Measurements from ENCODE around the gene ARHGAP33. TPM values are rescaled to one million over a fixed set of nuclear protein-coding genes. Genes with fewer than 3 reads are reported as not detected.

The ARHGAP33 gene
- total RNA-seq, 2 donors from 2014 or later: 6.0 to 25.0 TPM

- Histone ChIP-seq H3K9me3 (no peaks in the 10 kb centered on the region), H3K4me3 (no peak overlapping the region), H3K36me3 (no peaks in the 10 kb centered on the region), H3K9ac (ENCODE audit: low read depth in 2 of 2, low read length in 2 of 2) (no peak overlapping the region), H3K27ac (no peak overlapping the region), H3K27me3 (no peaks in the 10 kb centered on the region), H3K4me1 (no peaks in the 10 kb centered on the region)
- no peak for DNase-seq
- intact Hi-C loops (cut with DNase I): no loop called here
- TF ChIP-seq, protein P1, sequence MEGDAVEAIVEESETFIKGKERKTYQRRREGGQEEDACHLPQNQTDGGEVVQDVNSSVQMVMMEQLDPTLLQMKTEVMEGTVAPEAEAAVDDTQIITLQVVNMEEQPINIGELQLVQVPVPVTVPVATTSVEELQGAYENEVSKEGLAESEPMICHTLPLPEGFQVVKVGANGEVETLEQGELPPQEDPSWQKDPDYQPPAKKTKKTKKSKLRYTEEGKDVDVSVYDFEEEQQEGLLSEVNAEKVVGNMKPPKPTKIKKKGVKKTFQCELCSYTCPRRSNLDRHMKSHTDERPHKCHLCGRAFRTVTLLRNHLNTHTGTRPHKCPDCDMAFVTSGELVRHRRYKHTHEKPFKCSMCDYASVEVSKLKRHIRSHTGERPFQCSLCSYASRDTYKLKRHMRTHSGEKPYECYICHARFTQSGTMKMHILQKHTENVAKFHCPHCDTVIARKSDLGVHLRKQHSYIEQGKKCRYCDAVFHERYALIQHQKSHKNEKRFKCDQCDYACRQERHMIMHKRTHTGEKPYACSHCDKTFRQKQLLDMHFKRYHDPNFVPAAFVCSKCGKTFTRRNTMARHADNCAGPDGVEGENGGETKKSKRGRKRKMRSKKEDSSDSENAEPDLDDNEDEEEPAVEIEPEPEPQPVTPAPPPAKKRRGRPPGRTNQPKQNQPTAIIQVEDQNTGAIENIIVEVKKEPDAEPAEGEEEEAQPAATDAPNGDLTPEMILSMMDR (IDR thresholded peaks at IDR 0.05): no peak
These were observed 8.4 kb downstream of the ARHGAP33 start for GRCh38 chr19:35783469-35784434.

- no peak overlapping the region for H3K9ac ChIP-seq (ENCODE audit: low read depth in 2 of 2, low read length in 2 of 2)
- H3K4me3 ChIP-seq: no peak overlapping the region
- TF ChIP-seq, protein P1 (IDR thresholded peaks at IDR 0.05): no peak
- H3K27me3 ChIP-seq: no peaks in the 10 kb centered on the region
- no peaks in the 10 kb centered on the region for H3K9me3 ChIP-seq
- intact Hi-C loops (cut with DNase I): no loop called here
- no peaks in the 10 kb centered on the region for H3K36me3 ChIP-seq
- no peak overlapping the region for H3K27ac ChIP-seq
- H3K4me1 ChIP-seq: no peaks in the 10 kb centered on the region
- no peak for DNase-seq
These were observed 9.4 kb downstream of the ARHGAP33 start for GRCh38 chr19:35784503-35785338.

DNA sequence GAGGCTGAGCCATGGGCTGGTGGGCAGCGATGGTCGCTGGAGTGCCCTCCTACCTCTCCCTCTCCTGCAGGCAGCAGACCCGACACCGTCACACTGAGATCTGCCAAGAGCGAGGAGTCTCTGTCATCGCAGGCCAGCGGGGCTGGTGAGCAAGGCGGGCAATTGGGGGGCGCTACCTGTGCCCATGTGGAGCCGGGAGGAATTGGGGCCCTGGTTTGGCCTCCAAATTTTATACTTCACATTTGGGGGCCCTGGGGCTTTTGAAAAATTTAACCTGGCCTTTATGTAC, 9.9 kb downstream of the ARHGAP33 start:
- H3K27me3 ChIP-seq: no peaks in the 10 kb centered on the region
- no peak overlapping the region for H3K27ac ChIP-seq
- no peaks in the 10 kb centered on the region for H3K9me3 ChIP-seq
- no peak for DNase-seq
- TF ChIP-seq, protein P1 (IDR thresholded peaks at IDR 0.05): no peak
- no peaks in the 10 kb centered on the region for H3K36me3 ChIP-seq
- intact Hi-C loops (cut with DNase I): no loop called here
- H3K4me1 ChIP-seq: no peaks in the 10 kb centered on the region
- no peak overlapping the region for H3K4me3 ChIP-seq
- H3K9ac ChIP-seq (ENCODE audit: low read depth in 2 of 2, low read length in 2 of 2): no peak overlapping the region

DNA sequence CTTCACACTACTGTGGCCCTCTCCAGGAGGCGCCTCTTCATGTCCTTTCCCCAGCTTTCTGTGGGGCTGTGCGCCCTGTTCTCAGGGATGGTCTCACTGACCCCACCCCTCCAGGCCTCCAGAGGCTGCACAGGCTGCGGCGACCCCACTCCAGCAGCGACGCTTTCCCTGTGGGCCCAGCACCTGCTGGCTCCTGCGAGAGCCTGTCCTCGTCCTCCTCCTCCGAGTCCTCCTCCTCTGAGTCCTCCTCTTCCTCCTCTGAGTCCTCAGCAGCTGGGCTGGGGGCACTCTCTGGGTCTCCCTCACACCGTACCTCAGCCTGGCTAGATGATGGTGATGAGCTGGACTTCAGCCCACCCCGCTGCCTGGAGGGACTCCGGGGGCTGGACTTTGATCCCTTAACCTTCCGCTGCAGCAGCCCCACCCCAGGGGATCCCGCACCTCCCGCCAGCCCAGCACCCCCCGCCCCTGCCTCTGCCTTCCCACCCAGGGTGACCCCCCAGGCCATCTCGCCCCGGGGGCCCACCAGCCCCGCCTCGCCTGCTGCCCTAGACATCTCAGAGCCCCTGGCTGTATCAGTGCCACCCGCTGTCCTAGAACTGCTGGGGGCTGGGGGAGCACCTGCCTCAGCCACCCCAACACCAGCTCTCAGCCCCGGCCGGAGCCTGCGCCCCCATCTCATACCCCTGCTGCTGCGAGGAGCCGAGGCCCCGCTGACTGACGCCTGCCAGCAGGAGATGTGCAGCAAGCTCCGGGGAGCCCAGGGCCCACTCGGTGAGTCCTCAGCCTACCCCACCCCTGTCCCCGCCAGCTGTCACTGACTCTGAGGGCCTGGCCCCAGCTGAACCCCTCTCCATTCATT, 11.2 kb downstream of the ARHGAP33 start:
- Histone ChIP-seq H3K4me3 (no peak overlapping the region), H3K9ac (ENCODE audit: low read depth in 2 of 2, low read length in 2 of 2) (no peak overlapping the region), H3K36me3 (no peaks in the 10 kb centered on the region), H3K4me1 (no peaks in the 10 kb centered on the region), H3K27me3 (no peaks in the 10 kb centered on the region), H3K27ac (no peak overlapping the region), H3K9me3 (no peaks in the 10 kb centered on the region)
- intact Hi-C loops (cut with DNase I): no loop called here
- no peak for DNase-seq
- TF ChIP-seq, protein P1 (IDR thresholded peaks at IDR 0.05): no peak

DNA sequence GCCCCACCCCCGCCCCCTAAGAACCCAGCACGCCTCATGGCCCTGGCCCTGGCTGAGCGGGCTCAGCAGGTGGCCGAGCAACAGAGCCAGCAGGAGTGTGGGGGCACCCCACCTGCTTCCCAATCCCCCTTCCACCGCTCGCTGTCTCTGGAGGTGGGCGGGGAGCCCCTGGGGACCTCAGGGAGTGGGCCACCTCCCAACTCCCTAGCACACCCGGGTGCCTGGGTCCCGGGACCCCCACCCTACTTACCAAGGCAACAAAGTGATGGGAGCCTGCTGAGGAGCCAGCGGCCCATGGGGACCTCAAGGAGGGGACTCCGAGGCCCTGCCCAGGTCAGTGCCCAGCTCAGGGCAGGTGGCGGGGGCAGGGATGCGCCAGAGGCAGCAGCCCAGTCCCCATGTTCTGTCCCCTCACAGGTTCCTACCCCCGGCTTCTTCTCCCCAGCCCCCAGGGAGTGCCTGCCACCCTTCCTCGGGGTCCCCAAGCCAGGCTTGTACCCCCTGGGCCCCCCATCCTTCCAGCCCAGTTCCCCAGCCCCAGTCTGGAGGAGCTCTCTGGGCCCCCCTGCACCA, 11.9 kb downstream of the ARHGAP33 start:
- Histone ChIP-seq H3K27me3 (no peaks in the 10 kb centered on the region), H3K9me3 (no peaks in the 10 kb centered on the region), H3K4me1 (no peaks in the 10 kb centered on the region), H3K27ac (no peak overlapping the region), H3K4me3 (no peak overlapping the region), H3K36me3 (no peaks in the 10 kb centered on the region), H3K9ac (ENCODE audit: low read depth in 2 of 2, low read length in 2 of 2) (no peak overlapping the region)
- TF ChIP-seq, protein P1 (IDR thresholded peaks at IDR 0.05): no peak
- intact Hi-C loops (cut with DNase I): no loop called here
- DNase-seq: no peak

Data from colonic mucosa (tissue), 4 donors.